ENCODE data around the gene CLDN6. TPM values are rescaled to one million over a fixed set of nuclear protein-coding genes. Genes with fewer than 3 reads are reported as not detected.
A peak's percentile ranks its signal among the peaks of the same experiment; 100 is the strongest.

The CLDN6 gene
- total RNA-seq, result 255 and 813 TPM in 2 replicates

DNA sequence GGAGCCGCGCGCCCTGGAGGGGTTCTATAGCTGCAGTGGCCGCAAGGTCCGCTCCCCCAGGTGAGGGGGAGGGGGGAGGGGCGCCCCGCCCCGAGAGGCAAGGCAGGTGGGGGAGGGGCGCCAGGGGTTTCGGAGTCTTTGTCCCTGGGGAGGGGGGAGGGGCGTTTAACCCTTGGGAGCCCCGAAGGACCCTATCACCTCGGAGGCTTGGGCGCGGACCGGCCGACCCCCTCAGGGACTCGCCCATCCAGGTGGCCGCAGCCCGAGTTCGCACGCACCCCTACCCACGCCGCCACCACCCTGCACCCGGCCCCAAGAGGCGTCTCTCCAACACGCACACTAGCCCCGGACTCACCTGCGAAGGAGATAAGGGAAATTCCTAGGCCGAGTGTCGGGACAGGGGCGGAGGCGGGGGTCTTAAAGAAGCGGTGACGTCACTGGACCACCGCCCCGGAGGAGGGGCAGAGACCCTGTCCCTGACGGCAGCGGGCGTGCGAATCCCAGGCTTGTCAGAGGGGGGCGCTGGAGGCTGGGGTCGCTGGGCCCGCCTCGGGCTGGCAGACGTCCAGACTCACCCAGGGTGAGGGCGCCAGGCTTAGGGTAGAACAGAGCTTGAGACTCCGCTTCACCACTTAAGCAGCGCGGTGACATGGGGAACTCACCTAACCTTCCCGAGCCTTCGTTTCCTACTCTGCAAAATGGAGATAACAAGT, at the start of gene CLDN6:
Gene CLDN6 (minus strand): TSS at position 390 of the 713 bp plus-strand sequence. CDS start 2,162 bp downstream, outside the sequence.
- H3K4me3 ChIP-seq (ENCODE audit: low read depth, low read length), result no peak within 1 kb of the TSS
- TF ChIP-seq, protein P1, sequence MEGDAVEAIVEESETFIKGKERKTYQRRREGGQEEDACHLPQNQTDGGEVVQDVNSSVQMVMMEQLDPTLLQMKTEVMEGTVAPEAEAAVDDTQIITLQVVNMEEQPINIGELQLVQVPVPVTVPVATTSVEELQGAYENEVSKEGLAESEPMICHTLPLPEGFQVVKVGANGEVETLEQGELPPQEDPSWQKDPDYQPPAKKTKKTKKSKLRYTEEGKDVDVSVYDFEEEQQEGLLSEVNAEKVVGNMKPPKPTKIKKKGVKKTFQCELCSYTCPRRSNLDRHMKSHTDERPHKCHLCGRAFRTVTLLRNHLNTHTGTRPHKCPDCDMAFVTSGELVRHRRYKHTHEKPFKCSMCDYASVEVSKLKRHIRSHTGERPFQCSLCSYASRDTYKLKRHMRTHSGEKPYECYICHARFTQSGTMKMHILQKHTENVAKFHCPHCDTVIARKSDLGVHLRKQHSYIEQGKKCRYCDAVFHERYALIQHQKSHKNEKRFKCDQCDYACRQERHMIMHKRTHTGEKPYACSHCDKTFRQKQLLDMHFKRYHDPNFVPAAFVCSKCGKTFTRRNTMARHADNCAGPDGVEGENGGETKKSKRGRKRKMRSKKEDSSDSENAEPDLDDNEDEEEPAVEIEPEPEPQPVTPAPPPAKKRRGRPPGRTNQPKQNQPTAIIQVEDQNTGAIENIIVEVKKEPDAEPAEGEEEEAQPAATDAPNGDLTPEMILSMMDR (conservative IDR thresholded peaks at IDR 0.05; ENCODE audit: low read depth, low read length), result peak; percentile 43

GRCh38 chr16:3066440-3066748, 48.4 kb upstream of the CLDN6 start:
- TF ChIP-seq, protein P1 (conservative IDR thresholded peaks at IDR 0.05; ENCODE audit: low read depth, low read length), result no peak
- H3K4me3 ChIP-seq (ENCODE audit: low read depth, low read length), result peak overlapping the region; percentile 64
- DNase-seq (ENCODE audit: low read depth), result no peak

More for the DNA sequence above, at the start of gene CLDN6:
- DNase-seq (ENCODE audit: low read depth), result no peak

DNA sequence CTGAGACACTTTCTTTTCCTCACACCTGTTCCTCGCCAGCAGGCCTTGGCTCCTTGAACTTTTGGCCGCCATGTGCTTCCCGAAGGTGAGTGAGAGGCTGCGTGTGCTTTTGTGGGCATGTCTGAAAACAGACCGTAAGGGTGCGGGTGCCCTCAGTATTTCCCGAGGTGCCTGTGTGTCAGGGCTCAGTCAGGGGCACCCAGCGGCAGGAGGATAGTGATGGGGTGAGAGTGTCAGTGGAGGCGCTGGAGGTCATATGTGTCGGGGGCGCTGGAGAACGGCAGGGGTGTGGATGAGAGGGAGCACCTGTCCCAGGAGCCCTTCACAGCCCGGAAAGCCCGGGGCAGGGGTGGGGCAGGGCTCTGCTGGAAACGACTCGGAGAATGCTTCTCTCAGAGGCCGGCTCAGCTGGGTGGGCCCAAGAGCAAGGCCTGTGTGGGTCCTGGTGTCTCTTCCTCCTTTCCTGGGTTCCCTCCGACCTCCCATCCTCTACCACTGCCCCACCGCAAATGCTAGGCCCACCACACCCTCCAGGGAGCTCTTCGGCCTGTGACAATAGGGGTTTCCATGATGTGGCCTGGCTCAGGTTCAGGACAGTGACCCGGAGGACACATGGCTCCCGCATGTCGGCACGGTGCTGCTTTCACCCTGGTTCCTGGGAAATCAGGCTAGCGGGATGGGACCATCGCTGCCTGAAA, 47.9 kb upstream of the CLDN6 start:
- DNase-seq (ENCODE audit: low read depth), result no peak
- peak overlapping the region; percentile 64 for H3K4me3 ChIP-seq (ENCODE audit: low read depth, low read length)
- TF ChIP-seq, protein P1 (conservative IDR thresholded peaks at IDR 0.05; ENCODE audit: low read depth, low read length), result no peak

DNA sequence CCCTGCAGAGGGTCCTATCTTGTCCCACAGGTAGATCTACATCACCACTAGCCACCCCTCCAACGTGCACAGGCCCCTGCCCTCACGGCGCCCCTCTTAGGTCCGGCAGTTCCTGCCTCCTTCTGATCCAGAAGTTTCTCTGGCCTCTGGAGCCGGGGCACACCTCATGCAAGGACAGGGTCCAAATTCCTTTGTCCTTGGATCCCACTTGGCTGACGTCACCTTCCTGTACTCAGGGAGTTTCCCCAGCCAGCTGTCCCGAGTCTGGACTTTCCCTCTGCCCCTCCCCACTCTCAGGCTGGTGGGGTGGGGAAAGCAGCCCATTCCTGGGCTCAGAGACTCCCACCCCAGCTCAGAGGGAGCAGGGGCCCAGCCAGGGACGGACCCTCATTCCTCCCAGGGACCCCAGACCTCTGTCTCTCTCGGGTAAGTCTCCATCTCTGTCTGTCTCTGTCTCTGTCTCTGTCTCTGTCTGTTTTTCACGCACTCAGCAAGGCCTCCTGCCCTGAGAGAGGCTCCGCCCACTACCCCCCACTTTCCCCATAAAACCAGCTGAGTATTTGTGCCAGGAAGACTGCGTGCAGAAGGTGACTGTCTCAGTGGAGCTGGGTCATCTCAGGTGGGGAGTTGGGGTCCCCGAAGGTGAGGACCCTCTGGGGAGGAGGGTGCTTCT, 47.2 kb upstream of the CLDN6 start, which contains the start of gene IL32:
Gene IL32 (plus strand): TSS at position 572 of the 673 bp plus-strand sequence. CDS start 172 bp downstream, outside the sequence.
- TF ChIP-seq, protein P1 (conservative IDR thresholded peaks at IDR 0.05; ENCODE audit: low read depth, low read length), result no peak
- H3K4me3 ChIP-seq (ENCODE audit: low read depth, low read length), result peak within 1 kb of the TSS; percentile 64
- DNase-seq (ENCODE audit: low read depth), result peak; percentile 82

DNA sequence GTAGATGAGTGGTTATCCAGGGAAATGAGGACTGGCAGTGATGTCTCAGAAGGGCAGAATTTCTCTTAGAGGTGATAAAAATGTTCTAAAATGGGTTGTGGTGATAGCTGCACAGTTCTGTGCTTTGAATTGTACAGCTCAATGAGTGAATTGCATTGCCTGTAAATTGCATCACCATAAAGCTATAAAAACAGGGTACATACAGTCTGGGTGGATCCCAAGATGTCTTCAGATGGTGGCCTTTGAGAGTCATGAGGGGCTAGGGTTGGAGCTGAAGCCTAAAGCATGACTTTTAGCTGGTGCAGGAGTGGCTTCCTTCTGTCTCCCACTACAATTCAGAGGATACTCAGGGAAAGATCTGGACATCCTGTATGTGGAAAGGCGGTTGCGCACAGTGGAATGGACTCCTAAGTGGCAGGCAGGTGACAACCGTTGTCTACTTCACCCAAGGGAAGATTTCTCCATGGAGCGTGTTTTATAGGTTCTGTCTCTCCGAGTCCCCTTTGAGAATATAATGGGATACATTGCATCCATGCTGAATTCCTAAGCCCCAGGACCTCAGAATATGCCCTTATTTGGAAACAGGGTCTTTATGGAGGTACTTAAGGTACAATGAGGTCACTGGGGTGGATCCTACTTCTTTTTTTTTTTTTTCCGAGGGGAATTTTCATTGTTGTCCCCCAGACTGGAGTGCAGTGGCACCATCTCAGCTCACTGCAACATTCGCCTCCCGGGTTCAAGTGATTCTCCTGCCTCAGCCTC, 45.8 kb upstream of the CLDN6 start:
- no peak overlapping the region for H3K4me3 ChIP-seq (ENCODE audit: low read depth, low read length)
- DNase-seq (ENCODE audit: low read depth), result no peak
- TF ChIP-seq, protein P1 (conservative IDR thresholded peaks at IDR 0.05; ENCODE audit: low read depth, low read length), result no peak

- TF ChIP-seq, protein P1 (conservative IDR thresholded peaks at IDR 0.05; ENCODE audit: low read depth, low read length), result no peak
- no peak for DNase-seq (ENCODE audit: low read depth)
- no peak overlapping the region for H3K4me3 ChIP-seq (ENCODE audit: low read depth, low read length)
Measured at GRCh38 chr16:3062553-3062952, 44.6 kb upstream of the CLDN6 start.

All from epithelial cell of proximal tubule (primary cell).